Epithelial cell of esophagus (primary cell): ENCODE results near the gene PTPRN2.

ENCODE experiments used
- DNase-seq: peaks from one replicate; pipeline ENCODE4 v3.0.0; 2010; ENCODE audit warnings: low read depth
- H3K4me3 ChIP-seq: 2 replicates; pipeline ENCODE4 v1.5.1; 2011; ENCODE audit warnings: mild to moderate bottlenecking, low read length, control low read depth
- TF ChIP-seq, protein P1 (sequence below): IDR thresholded peaks from 2 replicates; pipeline ENCODE4 v1.5.1; 2011; ENCODE audit warnings: low read depth, mild to moderate bottlenecking, low read length, control low read depth, inconsistent platforms; ENCODE audit not compliant: insufficient read depth; ENCODE audit errors: missing control alignments

The PTPRN2 gene

DNA sequence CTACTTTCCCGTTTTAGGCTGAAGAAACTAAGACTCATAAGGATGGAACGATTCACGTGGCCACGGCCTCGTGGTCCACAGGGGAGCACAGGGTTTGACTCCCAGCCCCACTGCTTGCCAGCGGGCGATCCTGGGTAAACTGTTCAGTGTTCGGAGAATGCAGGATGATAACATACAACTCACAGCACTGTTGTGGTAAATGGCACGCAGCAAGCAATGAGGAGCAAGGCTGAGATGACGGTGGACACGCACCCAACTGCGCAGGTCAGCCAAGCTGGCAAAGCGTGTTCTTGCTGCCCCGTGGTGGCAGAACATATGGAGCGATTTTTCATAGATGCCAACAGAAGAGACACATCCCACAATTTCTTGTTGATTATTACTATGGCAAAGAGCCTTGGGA, 978.1 kb downstream of the PTPRN2 start:
- no peak for DNase-seq
- TF ChIP-seq, protein P1, sequence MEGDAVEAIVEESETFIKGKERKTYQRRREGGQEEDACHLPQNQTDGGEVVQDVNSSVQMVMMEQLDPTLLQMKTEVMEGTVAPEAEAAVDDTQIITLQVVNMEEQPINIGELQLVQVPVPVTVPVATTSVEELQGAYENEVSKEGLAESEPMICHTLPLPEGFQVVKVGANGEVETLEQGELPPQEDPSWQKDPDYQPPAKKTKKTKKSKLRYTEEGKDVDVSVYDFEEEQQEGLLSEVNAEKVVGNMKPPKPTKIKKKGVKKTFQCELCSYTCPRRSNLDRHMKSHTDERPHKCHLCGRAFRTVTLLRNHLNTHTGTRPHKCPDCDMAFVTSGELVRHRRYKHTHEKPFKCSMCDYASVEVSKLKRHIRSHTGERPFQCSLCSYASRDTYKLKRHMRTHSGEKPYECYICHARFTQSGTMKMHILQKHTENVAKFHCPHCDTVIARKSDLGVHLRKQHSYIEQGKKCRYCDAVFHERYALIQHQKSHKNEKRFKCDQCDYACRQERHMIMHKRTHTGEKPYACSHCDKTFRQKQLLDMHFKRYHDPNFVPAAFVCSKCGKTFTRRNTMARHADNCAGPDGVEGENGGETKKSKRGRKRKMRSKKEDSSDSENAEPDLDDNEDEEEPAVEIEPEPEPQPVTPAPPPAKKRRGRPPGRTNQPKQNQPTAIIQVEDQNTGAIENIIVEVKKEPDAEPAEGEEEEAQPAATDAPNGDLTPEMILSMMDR = no peak
- H3K4me3 ChIP-seq = no peak overlapping the region

DNA sequence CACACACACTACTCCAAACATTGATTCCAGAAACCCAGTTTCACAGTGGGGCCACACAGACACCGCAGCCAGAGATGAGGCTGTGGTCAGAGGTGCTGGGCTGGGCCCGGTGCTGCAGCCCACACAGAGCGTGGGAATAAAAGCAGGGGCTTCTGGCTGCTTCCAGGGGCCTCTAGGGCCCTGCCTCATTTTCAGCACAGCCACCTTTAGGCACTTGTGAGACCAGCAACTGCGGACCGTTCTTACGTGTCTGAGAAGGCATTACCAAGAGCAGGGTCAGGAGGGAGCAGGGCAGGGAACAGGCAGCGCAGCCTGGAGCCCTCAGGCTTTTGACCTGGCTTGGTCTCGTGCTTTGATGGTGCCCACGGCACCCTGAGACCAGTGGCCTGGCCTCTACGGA, 980.4 kb downstream of the PTPRN2 start:
- TF ChIP-seq, protein P1 = no peak
- DNase-seq = no peak
- H3K4me3 ChIP-seq = no peak overlapping the region

DNA sequence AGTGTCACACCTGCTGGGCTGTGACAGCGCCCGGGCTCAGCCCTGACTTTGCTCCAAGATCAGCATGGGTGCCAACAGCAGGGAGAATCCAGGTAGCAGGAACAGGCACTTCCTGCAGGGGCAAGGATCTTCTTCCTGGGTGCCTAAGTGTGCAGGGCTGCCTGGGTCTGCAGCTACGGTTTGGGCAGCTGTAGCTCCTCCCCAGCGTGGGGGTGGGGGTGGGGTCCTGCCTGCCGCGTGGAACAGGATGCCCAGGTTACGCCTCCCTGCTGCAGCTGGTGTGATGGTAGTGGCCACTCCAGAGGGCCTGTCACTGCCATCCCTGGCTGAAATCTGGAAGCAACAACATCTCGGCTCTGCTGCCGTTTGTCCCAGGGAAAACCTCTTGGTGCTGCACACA, 981.5 kb downstream of the PTPRN2 start:
- no peak for DNase-seq
- TF ChIP-seq, protein P1 = no peak
- no peak overlapping the region for H3K4me3 ChIP-seq

DNA sequence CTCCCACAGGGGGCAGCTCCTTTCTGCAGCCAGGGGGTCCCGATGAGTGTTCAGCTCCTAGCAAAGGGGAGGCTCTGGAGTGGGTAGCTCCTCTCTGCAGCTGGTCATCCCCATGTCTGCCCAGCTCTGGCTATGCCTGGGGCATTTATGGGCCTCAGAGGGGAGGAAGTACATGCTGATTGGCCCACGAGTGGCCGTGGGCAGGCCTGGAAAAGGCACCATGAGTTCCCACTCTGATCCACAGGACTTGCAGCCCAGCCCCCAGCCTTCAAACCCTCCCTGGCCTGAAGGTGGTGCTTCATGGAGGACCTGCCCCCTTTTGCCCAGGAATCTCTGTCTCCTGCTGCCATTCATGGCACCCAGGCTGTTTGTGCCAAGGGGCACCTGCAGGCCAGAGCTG, 982.0 kb downstream of the PTPRN2 start:
- H3K4me3 ChIP-seq = no peak overlapping the region
- DNase-seq = no peak
- TF ChIP-seq, protein P1 = no peak

DNA sequence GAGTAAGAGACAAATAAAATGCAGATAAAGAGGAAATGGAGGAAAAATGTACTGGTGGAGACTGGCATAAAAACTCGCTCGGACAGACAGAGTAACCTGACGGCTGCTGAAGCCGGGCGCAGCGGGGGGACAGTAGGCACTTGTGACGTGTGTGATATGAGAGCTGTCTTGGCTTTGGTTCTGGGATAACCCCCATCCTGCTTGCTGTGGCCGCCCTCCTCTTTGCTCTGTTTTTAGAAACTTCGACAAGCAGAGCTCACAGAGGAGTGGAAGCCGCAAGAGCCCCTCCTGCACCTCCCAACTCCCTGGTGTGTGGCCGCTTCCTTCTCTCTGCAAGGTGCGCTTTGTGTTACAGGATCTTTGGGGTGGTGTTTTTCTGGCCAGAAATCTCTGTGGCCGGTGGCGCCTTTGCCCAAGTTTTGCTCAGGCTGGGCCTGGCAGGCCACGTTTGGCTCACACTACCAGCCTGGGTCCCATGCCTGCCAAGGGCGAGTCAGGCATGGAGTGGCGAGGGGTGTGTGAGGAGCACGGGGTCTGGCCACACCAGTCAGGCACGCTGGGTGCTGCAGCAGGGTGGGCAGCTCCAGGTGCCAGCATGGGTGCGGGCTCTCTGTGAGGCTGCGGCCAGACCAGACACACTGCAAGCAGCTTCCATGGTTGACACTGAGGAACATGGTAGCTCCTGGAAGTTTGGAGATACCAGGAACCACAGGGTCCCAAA, 982.8 kb downstream of the PTPRN2 start:
- H3K4me3 ChIP-seq = no peak overlapping the region
- no peak for DNase-seq
- TF ChIP-seq, protein P1 = no peak

DNA sequence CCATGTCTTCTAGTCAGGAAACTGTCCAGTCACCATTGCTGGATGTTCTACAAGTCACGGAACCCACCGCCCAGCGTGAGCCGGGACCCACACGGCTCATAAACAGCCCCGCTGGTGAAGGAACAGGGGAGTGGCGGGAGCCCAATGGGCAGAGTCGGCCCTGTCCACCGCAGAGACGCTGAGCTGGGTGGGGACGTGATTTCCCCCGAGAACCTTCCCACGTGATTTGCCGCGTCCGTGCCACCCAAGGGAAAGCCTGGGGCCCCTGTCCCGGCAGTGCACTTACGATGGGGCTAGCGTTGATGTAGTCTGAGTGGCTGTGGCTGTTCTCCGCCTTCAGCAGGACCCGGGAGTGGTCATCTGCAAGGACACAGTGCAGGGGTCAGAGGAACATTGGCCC, 983.9 kb downstream of the PTPRN2 start:
- no peak overlapping the region for H3K4me3 ChIP-seq
- DNase-seq = no peak
- TF ChIP-seq, protein P1 = no peak

DNA sequence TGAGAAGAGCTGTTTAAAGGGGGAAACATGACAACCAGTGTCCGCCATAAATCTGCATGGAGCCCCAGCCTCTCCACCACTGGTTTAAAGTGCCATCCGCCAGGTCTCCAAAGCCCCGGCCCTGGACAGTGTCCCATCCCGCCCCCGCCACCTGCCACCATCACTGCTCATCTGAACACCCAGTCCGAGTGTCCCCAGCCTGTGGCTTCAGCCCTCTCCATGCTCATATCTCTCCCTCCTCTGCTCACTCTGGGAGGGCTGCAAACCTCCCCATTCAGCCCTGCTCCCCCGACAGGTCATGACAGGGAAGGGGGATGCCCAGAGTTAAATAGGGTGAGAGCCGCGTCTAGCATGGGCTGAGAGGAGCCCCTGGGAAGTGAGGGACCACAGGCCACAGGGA, 984.6 kb downstream of the PTPRN2 start:
- DNase-seq = no peak
- H3K4me3 ChIP-seq = no peak overlapping the region
- TF ChIP-seq, protein P1 = no peak
